NCI-H2196 treated with DMSO at 0.1 percent for 48 hours (cell line): ENCODE measurements around the gene LRP5.
"Not testable (repeated sequence)": the region's sequence is repeated elsewhere in the genome, so short reads cannot be mapped to it uniquely, and the experiment has no call there.

Experiments
- DNase-seq: peaks from one replicate; lab custom pipeline; 2025; ENCODE audit not compliant: unreplicated experiment; lab: John Stamatoyannopoulos, UW

The LRP5 gene

DNA sequence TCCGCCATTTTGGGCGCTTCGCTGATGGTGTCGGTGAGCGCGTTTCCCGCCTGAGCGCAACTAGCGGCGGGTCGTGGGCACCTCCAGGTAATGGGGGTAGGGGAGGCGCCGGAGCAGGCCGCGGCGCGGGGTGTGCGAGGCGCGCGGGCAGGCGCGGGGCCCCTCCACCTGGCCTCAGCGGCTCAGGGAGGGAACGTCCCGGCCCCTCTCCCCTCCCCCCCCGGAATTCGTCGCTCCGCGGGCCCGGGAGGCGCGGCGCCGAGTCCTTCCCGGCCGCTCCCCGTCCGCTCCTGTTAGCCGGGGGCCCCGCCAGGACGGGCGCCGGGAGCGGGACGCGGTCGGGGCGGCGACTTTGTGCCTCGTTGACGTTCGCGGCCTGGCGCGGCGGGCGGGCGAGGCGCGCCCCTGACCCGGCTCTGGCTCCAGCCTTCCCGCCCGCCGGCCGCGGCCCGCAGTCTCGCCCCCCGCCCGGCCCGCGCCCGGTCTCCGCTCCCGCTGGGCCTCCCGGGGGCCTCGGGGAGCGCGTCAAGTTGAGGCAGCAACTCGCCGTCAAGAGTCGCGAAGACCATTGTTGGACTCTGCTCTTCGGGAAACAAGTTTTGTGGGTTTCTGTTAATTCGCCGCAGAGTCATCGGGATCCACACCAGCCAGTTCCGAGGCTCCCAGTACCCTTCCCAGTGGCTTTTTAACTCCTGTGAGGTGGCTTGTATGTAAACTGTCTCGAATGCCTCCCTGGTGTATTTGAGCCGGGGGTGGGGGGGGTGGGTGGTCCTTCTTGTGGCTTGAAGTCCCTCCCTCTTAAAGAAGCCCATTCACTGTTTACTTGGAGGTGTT, 148.6 kb downstream of the LRP5 start, which contains the start of gene PPP6R3:
Gene PPP6R3 (plus strand): TSS at position 12 of the 834 bp plus-strand sequence. CDS start 76,913 bp downstream, outside the sequence.
- DNase-seq, result no peak

DNA sequence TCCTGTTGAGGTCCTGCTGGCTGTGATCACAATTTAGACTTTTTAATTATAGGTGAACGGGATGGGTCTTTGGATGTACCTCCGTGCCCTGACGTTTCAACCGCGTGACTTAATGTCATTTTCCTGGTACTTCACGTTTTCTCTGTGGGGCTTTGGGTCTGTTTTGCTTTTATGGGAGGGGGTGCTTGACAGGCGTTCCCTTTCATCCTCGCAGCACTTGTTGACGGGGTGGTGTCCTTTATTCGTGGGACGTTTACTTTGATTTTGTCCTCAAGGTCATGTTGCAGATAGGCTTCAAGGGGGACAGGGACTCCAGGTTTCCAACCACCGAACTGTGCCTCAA, 149.2 kb downstream of the LRP5 start:
- no peak for DNase-seq

GRCh38 chr11:68463714-68464113, 151.3 kb downstream of the LRP5 start:
- DNase-seq, result no peak

DNA sequence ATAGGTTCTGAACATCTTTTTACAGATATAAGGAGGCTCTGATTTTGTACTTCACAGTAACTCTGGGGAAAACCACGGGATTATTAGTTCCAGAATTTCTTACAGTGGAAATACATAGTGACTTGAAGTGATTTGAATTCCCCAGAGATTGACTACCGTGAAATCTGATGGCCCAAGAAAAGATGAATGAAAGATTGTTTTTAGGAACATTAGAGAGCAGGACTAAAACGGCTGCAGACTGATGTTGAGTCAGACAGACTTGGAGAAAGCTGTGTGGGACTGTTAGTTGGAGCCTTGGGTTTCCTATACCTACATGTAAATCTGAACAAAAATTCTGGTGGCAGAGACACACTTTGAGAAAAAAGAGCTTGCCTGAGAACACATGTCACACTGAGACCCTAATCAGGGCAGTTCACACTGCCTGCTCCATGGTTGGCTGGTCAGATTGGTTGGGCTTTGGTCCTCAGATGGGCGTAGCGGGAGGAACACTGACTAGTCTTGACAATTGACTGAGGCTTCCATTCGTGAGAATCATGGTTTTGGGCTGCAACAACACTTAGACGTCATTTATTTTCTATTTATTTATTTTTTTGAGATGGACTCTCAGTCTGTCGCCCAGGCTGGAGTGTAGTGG, 154.9 kb downstream of the LRP5 start:
- no peak for DNase-seq

DNA sequence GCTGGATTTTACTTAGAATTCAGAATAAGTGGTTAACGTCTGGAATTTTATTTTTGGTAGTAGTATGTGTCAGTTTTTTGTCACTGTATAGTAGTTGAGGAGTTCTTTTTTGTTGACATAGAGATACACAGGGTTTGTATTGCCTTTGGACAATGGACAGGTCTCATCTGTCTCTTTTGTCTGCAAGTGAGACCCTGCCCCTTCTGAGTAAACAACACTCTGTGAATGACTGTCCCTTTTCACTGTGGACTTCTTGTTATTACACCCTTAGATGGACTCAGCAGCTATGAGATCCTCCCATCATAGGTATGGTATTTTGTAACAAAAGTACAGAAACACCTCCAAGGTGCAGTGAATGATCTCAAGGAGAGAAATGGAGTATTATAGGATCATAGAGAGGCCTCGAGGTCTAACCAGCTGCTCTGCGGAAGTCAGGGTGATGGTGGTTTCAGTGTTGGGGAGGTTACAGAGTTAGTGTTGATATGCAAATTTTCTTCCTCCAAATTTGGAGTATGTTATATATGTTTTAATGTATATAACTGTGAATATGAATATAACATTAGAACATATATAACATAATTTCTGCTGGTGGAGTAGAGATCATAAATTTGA, 155.9 kb downstream of the LRP5 start:
- no peak for DNase-seq

- DNase-seq, result no peak
These were observed 156.7 kb downstream of the LRP5 start for GRCh38 chr11:68469122-68469521.

GRCh38 chr11:68469642-68470041, 157.3 kb downstream of the LRP5 start:
- no peak for DNase-seq

DNA sequence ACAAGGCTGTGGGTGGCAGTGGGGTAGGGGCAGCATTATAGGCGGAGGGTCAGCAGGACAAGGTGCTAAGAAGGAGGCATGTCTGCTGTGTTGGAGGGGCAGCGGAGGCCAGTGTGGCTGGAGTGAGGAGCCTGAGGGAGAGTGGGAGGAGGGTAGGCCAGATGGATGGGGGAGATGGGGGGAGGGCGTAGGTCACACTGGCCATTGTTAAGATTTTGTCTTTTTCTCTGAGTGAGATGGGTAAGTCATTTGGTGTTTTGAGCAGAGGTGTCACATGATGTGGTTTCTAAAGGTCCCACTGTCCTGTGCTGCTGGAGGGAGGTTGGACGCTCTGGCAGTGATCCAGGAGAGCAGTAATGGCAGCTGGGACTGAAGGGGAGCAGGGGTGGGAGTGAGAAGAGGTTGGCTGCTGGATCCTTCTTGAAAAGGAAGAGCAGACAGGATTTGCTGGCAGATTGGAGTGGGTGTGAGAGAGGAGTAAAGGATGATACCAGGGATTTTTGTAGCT, 158.0 kb downstream of the LRP5 start:
- DNase-seq, result no peak

DNA sequence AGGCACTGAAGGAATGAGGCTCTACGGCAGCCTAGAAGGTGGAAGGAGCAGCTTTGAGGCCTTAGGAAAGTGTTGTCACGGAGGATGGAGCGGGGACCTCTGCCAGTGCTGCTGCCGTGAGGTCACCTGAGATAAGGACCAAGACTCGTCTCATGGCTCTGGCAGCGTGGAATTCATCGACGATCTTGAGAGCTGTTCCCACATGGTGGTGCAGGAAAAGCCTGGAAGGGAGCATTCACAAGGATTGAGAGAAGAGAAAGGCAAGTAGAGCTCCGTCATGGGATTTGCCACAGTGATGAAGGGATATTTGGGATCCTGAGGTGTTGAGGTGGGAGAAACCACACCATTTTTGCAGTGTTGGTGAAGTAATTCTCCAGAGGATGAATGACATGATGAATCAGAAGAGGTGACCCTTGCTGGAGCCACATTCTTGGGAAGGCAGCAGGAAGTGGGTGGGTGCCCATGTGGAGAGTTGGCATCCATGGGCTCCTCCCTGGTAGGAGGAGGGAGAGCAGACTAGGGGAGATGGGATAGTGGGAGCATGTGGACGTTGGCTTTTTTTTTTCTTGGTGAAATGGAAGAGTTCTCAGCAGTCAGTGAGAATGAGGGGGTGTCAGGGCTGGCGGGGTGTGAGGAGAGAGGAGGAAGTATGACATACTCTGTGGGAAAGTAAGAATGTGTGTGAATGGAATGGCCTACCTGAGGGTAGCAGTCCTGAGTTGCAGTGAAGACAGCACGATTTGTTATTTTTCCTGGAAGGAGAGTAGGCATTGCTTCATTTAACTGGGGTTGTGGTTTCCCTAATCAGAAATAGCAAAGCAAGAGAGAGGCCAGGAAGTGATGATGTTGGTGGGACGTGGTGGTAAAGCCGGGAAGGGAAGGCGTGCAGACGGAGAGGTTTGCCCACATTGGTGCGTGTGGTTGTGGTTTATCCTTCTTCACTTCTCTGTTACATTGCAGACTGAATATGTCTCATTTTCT, 159.3 kb downstream of the LRP5 start:
- DNase-seq, result no peak

DNA sequence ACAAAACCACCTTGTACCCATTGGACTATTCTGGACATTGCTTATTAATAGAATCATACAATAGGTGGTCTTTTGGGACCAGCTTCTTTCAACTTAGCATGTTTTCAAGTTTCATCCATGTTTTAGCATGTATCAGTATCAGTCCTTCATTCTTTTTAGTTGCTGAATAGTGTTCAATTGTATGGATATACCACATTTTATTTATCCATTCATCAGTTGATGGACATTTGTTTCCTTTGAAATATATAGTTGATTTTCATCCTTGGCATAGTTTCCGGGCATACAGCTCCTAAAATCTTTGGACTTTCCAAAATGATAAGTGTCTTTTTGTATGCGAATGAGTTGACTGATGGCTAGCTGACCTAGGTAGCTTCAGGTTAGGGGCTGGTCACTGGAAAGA, 160.4 kb downstream of the LRP5 start:
- no peak for DNase-seq

GRCh38 chr11:68473693-68474092, 161.3 kb downstream of the LRP5 start:
- no peak for DNase-seq

DNA sequence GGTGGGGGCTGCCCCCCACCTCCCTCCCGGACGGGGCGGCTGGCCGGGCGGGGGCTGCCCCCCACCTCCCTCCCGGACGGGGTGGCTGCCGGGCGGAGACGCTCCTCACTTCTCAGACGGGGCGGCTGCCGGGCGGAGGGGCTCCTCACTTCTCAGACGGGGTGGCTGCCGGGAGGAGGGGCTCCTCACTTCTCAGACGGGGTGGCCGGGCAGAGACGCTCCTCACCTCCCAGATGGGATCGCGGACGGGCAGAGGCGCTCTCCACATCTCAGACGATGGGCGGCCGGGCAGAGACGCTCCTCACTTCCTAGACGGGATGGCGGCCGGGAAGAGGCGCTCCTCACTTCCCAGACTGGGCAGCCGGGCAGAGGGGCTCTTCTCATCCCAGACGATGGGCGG, 163.2 kb downstream of the LRP5 start:
- not testable (repeated sequence) for DNase-seq

GRCh38 chr11:68479390-68479789, 167.0 kb downstream of the LRP5 start:
- no peak for DNase-seq

DNA sequence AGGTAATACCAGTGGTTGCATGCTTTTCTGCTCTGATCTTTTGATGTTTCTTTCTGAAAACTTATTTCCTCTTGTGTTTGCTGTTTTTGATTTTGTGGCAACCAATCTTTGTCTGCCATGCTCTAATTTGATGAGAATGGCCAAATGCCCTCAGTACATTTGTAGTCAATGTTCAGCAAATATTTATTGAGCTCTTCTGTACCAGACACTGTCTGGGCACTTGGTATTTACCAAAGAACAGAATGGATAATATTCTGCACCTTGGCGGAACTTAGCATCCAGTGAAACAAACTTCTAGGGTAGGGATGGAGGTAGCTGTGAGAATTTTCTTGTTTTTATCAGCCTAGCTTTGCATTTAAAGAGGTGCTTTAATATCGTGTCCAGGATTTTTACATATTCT, 167.8 kb downstream of the LRP5 start:
- DNase-seq, result no peak

GRCh38 chr11:68480852-68481510, 168.6 kb downstream of the LRP5 start:
- no peak for DNase-seq

DNA sequence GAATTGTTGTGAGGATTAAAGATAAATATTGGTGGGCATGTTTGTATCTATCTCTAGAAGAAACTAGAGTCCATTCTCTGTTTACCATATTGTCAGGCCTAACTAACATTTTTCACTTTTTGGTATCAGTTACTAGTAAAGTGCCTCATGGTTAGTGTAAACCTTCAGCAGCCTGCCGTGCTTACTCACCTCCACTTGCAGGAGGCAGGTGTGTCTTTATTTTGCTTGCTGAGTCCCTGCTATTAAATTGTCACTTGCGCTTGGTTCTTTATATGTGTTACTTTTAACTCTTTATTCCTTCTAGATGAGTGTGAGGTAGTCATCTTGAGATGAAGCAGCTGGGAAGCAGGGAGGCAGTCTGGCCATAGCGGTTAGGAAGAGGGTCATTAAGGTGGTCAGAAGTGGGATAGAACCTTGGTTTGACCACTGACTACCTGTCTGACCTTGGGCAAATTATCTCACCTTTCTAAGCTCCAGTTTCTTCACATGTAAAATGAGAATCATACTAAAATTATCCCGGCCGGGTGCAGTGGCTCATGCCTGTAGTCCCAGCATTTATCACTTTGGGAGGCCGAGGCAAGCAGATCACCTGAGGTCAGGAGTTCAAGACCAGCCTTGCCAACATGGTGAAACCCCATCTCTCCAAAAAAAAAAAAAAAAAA, 169.3 kb downstream of the LRP5 start:
- DNase-seq, result no peak

DNA sequence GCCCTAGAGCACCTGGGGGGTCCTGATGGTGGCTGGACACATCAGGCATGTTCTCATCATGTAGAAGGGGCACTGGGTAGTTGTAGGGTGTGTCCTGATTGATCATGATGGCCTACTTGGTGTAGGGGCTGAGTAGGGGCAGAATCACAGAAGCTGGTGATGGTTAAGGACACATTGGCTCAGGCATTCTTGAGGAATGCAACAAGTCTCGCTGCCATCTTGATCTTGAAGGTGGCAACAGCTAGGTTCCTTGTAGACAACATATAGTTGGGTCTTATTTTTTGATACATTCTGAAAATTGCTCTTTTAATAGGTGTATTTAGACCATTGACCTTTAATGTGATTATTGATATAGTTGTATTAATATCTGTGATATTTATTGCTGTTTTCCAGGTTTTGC, 176.2 kb downstream of the LRP5 start:
- no peak for DNase-seq

DNA sequence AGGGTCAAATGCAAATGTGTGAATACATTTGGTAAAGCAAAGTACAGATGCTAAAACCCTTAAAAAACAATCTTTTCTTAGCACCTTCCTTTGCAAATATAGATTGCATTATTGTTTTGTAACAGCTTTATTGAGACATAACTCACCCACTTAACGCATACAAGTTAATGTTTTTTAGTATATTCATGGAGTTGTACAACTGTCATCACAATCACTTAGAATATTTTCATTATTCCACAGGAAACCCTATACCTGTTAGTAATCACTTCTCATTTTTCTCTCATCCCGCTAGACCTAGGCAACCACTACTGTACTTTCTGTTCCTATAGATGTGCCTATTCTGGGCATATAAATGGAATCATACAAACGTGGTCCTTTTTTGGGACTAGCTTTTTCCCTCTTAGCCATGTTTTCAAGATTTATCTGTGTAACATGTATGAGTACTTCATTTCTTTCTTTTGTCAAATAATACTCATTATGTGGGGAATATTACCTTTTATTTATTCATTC, 182.9 kb downstream of the LRP5 start:
- DNase-seq, result no peak

DNA sequence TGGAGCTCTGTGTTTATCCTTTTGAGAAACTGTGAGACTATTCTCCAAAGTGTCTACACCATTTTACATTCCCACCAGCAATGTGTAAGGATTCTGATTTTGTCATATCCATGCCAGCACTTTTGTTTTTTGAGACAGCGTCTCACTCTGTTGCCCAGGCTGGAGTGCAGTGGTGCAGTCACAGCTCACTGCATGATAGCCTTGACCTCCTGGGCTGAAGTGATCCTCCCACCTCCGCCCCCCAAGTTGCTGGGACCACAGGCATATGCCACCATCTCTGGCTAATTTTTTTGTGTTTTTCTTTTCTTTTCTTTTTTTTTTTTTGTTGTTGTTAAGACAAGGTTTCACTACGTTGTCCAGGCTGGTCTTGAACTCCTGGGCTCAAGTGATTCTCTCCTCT, 183.5 kb downstream of the LRP5 start:
- DNase-seq, result no peak

- DNase-seq, result no peak
These were observed 185.4 kb downstream of the LRP5 start for GRCh38 chr11:68497761-68498160.
